GM21737 (cell line): ENCODE data around the gene ATP6V0E2.
A peak's percentile ranks its signal among the peaks of the same experiment; 100 is the strongest.
"Not testable (repeated sequence)": the region's sequence is repeated elsewhere in the genome, so short reads cannot be mapped to it uniquely, and the experiment has no call there.

Source experiments
- ATAC-seq: cut with Tn5 transposase; IDR thresholded peaks from one replicate; pipeline ENCODE4 v1.9.1; 2021; ENCODE audit warnings: mild to moderate bottlenecking, moderate library complexity; ENCODE audit not compliant: unreplicated experiment

The ATP6V0E2 gene

GRCh38 chr7:149873074-149873969 is at the start of gene ATP6V0E2:
ATP6V0E2 (plus strand) TSS chr7:149873969; CDS start chr7:149874066, 97 bp downstream.
- peak; percentile 86 for ATAC-seq

GRCh38 chr7:149824301-149824741 is 49.4 kb upstream of the ATP6V0E2 start:
- ATAC-seq, result no peak

- no peak for ATAC-seq
Observed at GRCh38 chr7:149824748-149825566, 48.8 kb upstream of the ATP6V0E2 start.

GRCh38 chr7:149825567-149826343 is 48.0 kb upstream of the ATP6V0E2 start:
- no peak for ATAC-seq

DNA sequence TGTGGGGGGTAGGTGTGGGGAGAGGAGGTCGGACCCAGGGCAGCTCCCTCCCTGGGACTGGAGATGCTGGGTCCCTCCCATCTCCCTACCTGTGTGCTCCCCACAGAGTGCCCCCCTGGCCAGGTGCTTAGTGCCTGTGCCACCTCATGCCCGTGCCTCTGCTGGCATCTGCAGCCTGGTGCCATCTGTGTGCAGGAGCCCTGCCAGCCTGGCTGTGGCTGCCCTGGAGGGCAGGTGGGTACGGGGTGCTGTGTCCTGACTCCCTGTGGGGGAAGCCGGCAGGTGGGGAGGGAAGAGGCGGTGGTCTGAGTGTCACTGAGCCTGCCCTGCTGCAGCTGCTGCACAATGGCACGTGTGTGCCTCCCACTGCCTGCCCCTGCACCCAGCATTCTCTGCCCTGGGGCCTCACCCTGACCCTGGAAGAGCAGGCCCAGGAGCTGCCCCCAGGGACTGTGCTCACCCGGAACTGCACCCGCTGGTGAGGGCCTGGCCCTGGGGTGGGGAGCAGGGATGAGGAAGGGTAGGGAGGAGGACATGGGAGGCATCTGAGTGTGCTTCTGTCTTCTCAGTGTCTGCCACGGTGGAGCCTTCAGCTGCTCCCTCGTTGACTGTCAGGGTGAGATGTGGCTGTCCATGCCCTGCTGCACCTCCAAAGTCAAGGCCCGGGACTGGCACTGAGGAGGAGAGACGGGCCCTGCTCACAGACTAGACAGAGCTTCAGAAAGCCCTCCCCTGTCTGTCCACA is 47.3 kb upstream of the ATP6V0E2 start:
- ATAC-seq, result no peak

DNA sequence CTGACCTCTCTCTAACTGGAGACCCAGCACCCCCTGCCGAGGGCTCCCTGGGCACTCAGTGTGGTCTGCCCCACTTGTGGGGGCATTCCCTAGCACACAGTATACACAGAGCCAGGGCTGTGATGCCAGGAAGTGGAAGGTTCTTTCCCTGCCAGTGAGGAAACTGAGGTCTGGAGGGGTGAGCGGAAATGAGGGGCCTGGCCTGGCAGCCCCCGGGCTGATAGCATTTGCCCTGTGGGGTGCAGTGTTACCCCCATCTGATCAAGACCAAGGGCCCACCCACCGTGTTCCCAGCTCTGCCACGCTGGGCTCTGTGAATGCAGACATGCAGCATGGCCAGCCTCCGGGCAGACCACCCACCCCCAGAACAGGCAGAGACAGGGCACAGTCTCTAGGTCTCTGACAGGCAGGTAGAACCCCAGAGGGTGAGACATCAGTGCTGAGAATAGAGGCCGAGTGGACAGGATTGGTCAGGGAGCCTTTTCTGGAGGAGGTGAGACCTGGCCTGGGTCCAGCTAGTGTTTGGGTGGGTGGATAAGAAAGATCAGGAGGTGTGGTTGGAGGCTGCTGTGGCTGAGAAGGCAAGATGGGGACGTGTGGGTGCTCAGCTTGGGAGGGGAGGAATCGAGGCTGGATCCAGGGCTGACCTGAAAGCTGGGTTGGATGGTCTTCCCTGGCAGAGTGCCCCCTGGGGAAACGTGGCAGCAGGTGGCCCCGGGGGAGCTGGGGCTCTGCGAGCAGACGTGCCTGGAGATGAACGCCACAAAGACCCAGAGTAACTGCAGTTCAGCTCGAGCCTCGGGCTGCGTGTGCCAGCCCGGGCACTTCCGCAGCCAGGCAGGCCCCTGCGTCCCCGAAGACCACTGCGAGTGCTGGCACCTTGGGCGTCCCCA is 46.4 kb upstream of the ATP6V0E2 start:
- no peak for ATAC-seq

DNA sequence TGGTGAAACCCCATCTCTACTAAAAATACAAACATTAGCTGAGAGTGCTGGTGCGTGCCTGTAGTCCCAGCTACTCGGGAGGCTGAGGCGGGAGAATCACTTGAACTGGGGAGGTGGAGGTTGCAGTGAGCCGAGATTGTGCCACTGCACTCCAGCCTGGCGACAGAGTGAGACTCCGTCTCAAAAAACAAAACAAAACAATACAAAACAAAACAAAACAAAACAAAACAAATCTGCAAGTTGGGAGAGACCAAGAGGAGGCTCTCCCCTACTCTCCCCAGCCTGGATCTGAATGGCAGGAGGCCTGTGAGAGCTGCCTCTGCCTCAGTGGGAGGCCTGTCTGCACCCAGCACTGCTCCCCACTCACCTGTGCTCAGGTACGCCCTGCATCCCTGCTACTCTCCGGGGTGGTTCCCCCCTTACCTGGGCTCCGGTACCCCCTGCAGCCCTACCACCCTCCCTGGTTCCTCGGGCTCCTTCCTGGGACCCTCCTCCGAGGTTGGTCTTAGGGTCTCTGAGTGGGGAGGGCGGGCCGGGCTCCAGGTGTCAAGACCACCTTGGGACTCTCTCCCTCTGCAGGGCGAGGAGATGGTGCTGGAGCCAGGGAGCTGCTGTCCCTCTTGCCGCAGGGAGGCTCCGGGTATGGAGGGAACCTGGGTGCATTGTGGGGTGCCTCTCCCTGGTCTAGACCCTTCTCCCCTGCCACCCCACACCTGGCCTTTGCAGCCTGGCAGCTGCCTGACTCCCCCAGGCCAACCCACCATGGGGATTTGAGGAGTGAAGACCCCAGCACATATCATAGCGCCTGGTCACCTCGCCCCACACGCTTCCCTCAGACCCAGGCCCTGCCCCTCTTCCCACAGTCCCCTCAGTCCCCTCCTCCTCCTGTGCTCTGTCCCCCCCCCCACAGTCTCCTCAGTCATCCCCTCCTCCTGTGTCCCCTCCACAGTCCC is 45.1 kb upstream of the ATP6V0E2 start:
- no peak for ATAC-seq

GRCh38 chr7:149830527-149830926 is 43.2 kb upstream of the ATP6V0E2 start:
- not testable (repeated sequence) for ATAC-seq

DNA sequence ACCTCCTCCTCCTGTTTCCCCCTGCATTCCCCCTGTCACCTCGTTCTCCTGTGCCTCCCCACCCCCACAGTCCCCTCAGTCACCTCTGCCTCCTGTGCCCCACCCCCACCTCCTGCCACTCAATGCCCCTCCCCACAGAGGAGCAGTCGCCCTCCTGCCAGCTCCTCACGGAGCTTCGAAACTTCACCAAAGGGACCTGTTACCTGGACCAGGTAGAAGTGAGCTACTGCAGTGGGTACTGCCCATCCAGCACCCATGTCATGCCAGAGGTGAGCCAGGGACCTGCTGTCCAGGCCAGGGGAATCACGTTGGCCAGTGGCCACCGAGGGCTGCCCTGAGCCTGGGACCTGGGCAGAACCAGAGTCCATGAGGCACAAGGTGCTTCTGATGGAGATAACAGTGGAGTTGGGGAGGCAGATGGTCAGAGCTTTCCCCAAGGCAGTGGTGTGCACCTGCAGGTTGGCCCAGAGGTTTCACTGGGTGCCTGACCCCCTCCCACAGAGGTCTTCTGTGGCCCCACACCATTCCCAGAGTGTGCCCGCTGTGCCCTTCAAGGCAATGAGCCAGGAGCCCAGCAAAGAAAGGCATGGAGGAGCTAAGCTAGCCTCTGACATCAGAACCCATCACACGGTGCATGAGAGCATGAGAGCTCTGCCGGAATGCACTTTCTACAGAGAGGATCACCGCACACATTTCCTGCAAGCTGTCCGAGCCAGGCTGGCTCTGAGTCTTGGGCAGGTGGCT is 42.6 kb upstream of the ATP6V0E2 start:
- ATAC-seq, result no peak

DNA sequence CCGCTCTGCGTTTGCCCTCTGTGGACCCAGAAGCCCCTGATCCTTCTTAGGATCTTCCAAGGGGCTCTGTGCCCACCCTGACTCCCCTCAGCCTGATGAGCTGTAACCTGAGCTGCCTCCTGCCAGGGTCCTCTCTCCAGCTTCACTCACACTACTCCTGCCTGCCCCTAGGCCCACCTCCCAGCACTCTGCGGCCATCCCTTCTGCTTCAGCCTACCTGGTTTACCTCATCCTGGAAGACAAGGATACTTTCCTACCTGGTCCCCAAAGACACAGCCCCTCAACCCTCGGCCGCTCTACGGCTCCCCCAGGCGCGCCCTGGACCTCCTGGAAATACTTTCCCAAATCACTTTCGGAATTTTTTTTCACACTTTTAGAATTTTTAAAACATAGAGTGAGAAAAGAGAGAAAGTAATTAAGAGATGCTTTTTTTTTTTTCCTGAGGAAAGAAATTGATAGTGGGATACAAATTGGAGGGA is 42.0 kb upstream of the ATP6V0E2 start:
- ATAC-seq, result no peak

DNA sequence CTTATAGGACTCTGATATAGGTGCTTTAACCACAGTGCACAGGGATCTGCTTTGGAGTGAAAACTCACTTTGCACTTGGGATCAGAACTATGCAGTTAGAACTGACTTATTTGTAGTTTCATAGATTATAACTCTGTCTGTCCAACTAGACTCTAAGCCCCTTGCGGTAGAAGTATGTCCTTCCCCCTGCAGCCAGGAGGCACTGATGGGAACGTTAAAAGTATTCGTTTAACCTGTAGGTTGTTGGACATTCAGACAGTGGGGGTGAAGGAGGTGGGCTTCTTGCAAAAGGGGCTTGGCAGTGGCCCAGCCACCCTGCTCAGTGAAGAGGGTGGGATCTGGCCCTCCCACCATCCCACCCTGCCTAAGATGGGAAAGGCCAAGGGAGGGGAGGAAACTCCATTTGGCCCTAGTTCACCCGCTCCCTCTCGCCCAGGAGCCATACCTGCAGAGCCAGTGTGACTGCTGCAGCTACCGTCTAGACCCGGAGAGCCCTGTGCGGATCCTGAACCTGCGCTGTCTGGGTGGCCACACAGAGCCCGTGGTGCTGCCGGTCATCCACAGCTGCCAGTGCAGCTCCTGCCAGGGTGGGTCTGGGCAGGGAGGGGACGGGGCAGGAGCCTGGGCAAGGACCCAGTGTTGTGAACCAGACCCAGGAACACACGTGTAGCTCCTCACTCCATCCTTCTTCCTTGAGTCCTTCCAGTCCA is 41.3 kb upstream of the ATP6V0E2 start:
- ATAC-seq, result no peak

DNA sequence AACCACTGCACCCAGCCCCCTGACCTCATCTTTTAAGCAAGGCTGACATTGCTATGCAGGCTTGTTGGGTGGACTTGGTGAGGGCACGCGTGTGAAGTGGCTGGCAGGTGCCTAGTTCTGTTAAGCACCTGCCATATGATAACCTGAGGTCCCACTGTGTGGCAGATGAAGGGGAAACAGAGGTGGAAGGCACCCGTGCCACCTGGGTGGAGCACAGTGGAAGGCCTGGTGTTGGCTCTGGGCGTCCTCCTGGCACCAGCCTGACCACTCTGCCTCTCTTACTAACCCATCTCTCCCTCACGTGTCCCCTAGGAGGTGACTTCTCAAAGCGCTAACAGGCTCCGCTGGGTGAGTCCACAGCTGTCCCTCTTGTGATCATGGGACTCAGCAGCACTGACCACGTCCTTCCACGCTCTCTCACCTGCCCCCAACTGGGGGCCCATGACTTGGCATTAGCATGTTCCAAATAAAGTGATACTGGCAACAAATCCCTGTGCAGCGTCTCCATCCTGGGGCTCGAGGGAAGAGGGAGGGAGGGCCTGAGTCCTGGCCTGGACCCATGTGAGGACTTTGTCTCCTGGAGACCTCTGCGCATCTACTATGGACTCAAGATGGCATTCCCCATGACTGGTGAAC is 40.2 kb upstream of the ATP6V0E2 start:
- ATAC-seq, result no peak

DNA sequence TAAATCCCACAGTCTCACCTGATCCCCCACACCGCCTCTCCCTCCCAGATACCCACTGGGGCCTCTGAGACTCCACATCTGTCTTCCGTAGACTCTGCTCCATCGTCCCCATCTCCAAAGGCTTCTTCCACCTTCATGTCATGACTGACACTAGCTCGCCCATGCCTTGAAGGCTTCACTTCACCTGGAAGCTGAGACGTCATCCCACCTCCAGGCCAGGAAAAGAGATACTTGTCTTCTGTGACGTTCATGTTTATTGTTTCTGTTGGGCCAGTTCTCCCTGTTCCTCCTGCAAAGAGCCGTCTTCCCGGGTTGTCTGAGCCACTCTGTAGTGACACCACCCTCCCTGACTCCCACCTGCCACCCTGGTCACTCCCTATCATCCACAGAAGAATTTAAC is 39.2 kb upstream of the ATP6V0E2 start:
- no peak for ATAC-seq

- ATAC-seq, result no peak
Observed at GRCh38 chr7:149836434-149836833, 37.3 kb upstream of the ATP6V0E2 start.

- no peak for ATAC-seq
Observed at GRCh38 chr7:149837564-149838223, 36.1 kb upstream of the ATP6V0E2 start.
